Activated CD8-positive, alpha-beta T cell treated with anti-CD3 and anti-CD28 coated beads for 36 hours (primary cell): ENCODE measurements around the gene ZNF664. TPM values are rescaled to one million over a fixed set of nuclear protein-coding genes. Genes with fewer than 3 reads are reported as not detected.

Experiments used
- ATAC-seq: fragments of 200-7000 bp; cut with Tn5 transposase; one replicate; pipeline ENCODE4 v1.10.0; 2021; ENCODE audit warnings: mild to moderate bottlenecking, moderate library complexity
- CTCF ChIA-PET: fragments of 350-600 bp; sonication (Branson Sonifier 250); formaldehyde crosslinking; loops from one replicate; lab custom pipeline; 2021; ENCODE audit warnings: antibody characterized with exemption; lab: Charles Lee
- POLR2A ChIA-PET: fragments of 350-600 bp; sonication (Branson Sonifier 250); formaldehyde crosslinking; loops from one replicate; lab custom pipeline; 2021; ENCODE audit warnings: antibody characterized with exemption; lab: Charles Lee
- DNase-seq: peaks from one replicate; pipeline ENCODE4 v3.0.0-alpha.2; 2020
- H3K27ac Mint-ChIP-seq: one replicate; pipeline ENCODE4 v1.8.0; 2021; ENCODE audit warnings: mild to moderate bottlenecking, mixed read lengths
- H3K27me3 Mint-ChIP-seq: one replicate; pipeline ENCODE4 v1.8.0; 2021; ENCODE audit warnings: mixed read lengths
- H3K36me3 Mint-ChIP-seq: one replicate; pipeline ENCODE4 v1.8.0; 2021; ENCODE audit warnings: low read depth, mixed read lengths
- H3K4me1 Mint-ChIP-seq: one replicate; pipeline ENCODE4 v1.8.0; 2021; ENCODE audit warnings: low read depth, mixed read lengths
- H3K4me3 Mint-ChIP-seq: one replicate; pipeline ENCODE4 v1.8.0; 2021; ENCODE audit warnings: mild to moderate bottlenecking, moderate library complexity, mixed read lengths
- H3K9me3 Mint-ChIP-seq: one replicate; pipeline ENCODE4 v1.8.0; 2021; ENCODE audit warnings: mixed read lengths
- intact Hi-C: fragments of 100-400 bp; cut with micrococcal nuclease; formaldehyde crosslinking; loops from one replicate; pipeline ENCODE4 v1.10.0; 2022
- total RNA-seq, 2 experiments: library from RNA; stranded (reverse); gene quantifications; one replicate each; pipeline ENCODE4 v1.2.3, GENCODE V29; 2021
- TF ChIP-seq, protein P1 (sequence below): fragments of 200-600 bp; IDR thresholded peaks from one replicate; pipeline ENCODE4 v1.8.0; 2022; ENCODE audit warnings: antibody characterized with exemption, mild to moderate bottlenecking

The ZNF664 gene
- total RNA-seq, 2 experiments from 2014 or later, result 52.9 to 53.4 TPM

DNA sequence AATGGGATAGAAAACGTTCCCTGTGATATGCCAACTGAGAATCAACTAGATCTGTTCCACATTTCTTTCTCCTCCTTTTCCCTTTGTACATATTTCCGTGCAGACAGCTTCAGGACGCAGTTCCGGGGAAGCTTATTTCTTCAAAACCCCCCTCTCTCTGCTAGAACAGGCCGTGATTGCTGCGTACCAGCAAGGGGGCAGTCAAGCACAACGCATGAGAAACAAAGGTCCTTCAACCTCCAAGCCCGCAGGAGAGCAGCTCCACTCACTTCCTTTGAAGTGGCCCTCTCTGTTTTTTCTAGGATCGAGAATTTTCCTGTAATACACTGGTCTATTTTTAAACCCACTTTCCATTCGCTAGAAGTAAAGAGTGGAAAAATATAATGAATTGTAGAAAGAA, 80.8 kb downstream of the ZNF664 start:
- H3K27me3 Mint-ChIP-seq, result peaks cover 4% of the 10 kb centered on the region
- no peak overlapping the region for H3K4me3 Mint-ChIP-seq
- DNase-seq, result peak; percentile 22
- peaks cover 4% of the 10 kb centered on the region for H3K36me3 Mint-ChIP-seq
- intact Hi-C loops, result no loop called here
- peaks cover 6% of the 10 kb centered on the region for H3K9me3 Mint-ChIP-seq
- no peak overlapping the region for H3K27ac Mint-ChIP-seq
- ChIA-PET POLR2A (no interaction called here), CTCF (interaction anchor here (0.8 to 1.5 kb wide), 5 partner anchors 10 to 711 kb away, joined by 4 to 5 read pairs (median 4); no protein-coding TSS in a partner anchor)
- TF ChIP-seq, protein P1, sequence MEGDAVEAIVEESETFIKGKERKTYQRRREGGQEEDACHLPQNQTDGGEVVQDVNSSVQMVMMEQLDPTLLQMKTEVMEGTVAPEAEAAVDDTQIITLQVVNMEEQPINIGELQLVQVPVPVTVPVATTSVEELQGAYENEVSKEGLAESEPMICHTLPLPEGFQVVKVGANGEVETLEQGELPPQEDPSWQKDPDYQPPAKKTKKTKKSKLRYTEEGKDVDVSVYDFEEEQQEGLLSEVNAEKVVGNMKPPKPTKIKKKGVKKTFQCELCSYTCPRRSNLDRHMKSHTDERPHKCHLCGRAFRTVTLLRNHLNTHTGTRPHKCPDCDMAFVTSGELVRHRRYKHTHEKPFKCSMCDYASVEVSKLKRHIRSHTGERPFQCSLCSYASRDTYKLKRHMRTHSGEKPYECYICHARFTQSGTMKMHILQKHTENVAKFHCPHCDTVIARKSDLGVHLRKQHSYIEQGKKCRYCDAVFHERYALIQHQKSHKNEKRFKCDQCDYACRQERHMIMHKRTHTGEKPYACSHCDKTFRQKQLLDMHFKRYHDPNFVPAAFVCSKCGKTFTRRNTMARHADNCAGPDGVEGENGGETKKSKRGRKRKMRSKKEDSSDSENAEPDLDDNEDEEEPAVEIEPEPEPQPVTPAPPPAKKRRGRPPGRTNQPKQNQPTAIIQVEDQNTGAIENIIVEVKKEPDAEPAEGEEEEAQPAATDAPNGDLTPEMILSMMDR, result no peak
- no peaks in the 10 kb centered on the region for H3K4me1 Mint-ChIP-seq
- ATAC-seq, result no peak

DNA sequence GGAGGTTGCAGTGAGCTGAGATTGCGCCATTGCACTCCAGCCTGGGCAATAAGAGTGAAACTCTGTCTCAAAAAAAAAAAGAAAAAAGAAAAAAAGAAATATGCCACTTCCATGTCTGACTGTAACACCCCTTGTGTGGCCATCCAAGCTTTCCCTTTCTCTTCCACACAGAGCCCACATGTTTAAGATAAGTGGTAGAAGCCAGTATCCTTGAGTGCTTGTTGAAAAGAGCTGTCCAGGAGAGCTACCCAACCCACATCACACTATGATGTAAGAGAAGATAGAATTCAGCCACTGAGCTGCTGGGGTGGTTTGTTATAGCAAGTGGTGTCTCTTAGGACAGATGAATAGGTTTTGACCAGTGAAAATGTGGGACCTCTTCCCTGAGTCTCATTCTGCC, 82.1 kb downstream of the ZNF664 start:
- Mint-ChIP-seq H3K36me3 (no peaks in the 10 kb centered on the region), H3K27ac (no peak overlapping the region), H3K27me3 (peaks cover 6% of the 10 kb centered on the region), H3K4me3 (no peak overlapping the region), H3K9me3 (no peaks in the 10 kb centered on the region), H3K4me1 (no peaks in the 10 kb centered on the region)
- ChIA-PET POLR2A (no interaction called here), CTCF (no interaction called here)
- ATAC-seq (no peak), DNase-seq (no peak)
- intact Hi-C loops, result no loop called here
- TF ChIP-seq, protein P1, result no peak

DNA sequence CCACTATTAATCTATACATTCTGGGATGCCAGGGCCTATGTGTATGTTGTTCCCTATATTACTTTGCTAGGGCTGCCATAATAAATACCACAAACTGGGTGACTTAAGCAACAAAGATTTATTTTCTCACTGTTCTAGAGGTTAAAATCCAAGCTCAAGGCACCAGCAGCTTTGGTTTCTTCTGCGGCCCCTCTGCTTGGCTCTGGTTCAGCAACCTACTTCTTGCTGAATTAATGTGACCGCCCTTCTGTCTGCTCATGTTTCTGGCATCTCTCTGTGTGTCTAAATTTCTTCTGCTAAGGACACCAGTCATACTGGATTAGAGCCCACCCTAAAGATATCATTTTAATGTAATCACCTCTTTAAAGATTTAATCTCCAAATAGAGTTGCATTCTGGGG, 84.7 kb downstream of the ZNF664 start:
- Mint-ChIP-seq H3K9me3 (no peaks in the 10 kb centered on the region), H3K4me3 (no peak overlapping the region), H3K4me1 (no peaks in the 10 kb centered on the region), H3K36me3 (no peaks in the 10 kb centered on the region), H3K27me3 (peaks cover 6% of the 10 kb centered on the region), H3K27ac (no peak overlapping the region)
- no peak for DNase-seq
- intact Hi-C loops, result no loop called here
- TF ChIP-seq, protein P1, result no peak
- CTCF ChIA-PET, result interaction anchor here (1.4 kb wide), 1 partner anchor 18 kb away, joined by 3 read pairs; no protein-coding TSS in a partner anchor
- POLR2A ChIA-PET, result no interaction called here
- no peak for ATAC-seq

DNA sequence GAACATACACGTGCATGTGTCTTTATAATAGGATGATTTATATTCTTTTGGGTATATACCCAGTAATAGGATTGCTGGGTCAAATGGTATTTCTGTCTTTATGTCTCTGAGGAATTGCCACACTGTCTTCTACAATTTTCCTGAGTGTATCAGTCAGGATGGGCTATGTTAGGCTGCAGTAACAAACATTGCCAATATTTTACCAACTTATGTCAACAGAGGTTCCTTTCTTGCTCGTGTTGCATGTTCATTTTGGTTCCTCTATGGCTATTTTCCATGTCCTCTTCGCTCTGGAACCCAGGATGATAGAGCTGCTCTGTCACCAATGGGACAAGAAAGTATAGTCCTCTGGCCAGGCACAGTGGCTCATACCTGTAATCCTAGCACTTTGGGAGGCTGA, 86.7 kb downstream of the ZNF664 start:
- no peaks in the 10 kb centered on the region for H3K36me3 Mint-ChIP-seq
- TF ChIP-seq, protein P1, result no peak
- H3K9me3 Mint-ChIP-seq, result no peaks in the 10 kb centered on the region
- no peak overlapping the region for H3K4me3 Mint-ChIP-seq
- CTCF ChIA-PET, result no interaction called here
- ATAC-seq, result no peak
- peaks cover 2% of the 10 kb centered on the region for H3K27me3 Mint-ChIP-seq
- POLR2A ChIA-PET, result no interaction called here
- intact Hi-C loops, result no loop called here
- no peak for DNase-seq
- H3K27ac Mint-ChIP-seq, result no peak overlapping the region
- H3K4me1 Mint-ChIP-seq, result no peaks in the 10 kb centered on the region

Other genes starting within 250 kb of the ZNF664 start
- gene DNAH10, start 210.9 kb upstream of the ZNF664 start, total RNA-seq, result under 1 TPM; 0.38 to 0.43 TPM
- 1 to 10 TPM; 4.0 to 6.2 TPM for gene CCDC92, start 384 bp upstream of the ZNF664 start, total RNA-seq